NCI-H1417 (cell line): ENCODE measurements around the gene PLA2G2F.

Experiments used
- DNase-seq, 3 experiments: peaks; one replicate each; lab custom pipeline; 2025; lab: John Stamatoyannopoulos, UW

Gene PLA2G2F

GRCh38 chr1:20142001-20142710 lies 3.0 kb downstream of the PLA2G2F start:
- DNase-seq = no peak

- DNase-seq = no peak
These were observed 4.2 kb downstream of the PLA2G2F start for GRCh38 chr1:20143318-20143717.

- DNase-seq = no peak
These were observed 4.8 kb downstream of the PLA2G2F start for GRCh38 chr1:20143734-20144565.

GRCh38 chr1:20147846-20148570 lies 8.9 kb downstream of the PLA2G2F start:
- DNase-seq = no peak

- DNase-seq = no peak
These were observed 9.7 kb downstream of the PLA2G2F start for GRCh38 chr1:20148571-20149500.

- no peak for DNase-seq
These were observed 10.6 kb downstream of the PLA2G2F start for GRCh38 chr1:20149601-20150325.

- DNase-seq = no peak
These were observed 11.2 kb downstream of the PLA2G2F start for GRCh38 chr1:20150326-20150705.

GRCh38 chr1:20150969-20151368 lies 11.8 kb downstream of the PLA2G2F start:
- no peak for DNase-seq

GRCh38 chr1:20151906-20152598 lies 12.9 kb downstream of the PLA2G2F start:
- peak; percentile 47 to 77 (median 67) for DNase-seq

- no peak for DNase-seq
These were observed 13.4 kb downstream of the PLA2G2F start for GRCh38 chr1:20152599-20152930.

GRCh38 chr1:20153000-20153418 lies 13.9 kb downstream of the PLA2G2F start:
- DNase-seq = peak in 2 of 3 experiments; percentile 12 to 55

- no peak for DNase-seq
These were observed 15.2 kb downstream of the PLA2G2F start for GRCh38 chr1:20154301-20154831.

- DNase-seq = no peak
These were observed 19.4 kb downstream of the PLA2G2F start for GRCh38 chr1:20158358-20159070.

GRCh38 chr1:20160034-20160433 lies 20.9 kb downstream of the PLA2G2F start:
- DNase-seq = no peak

- DNase-seq = no peak
These were observed 25.6 kb downstream of the PLA2G2F start for GRCh38 chr1:20164694-20165202.

- DNase-seq = peak in 1 of 3 experiments; percentile 11
These were observed 26.4 kb downstream of the PLA2G2F start for GRCh38 chr1:20165522-20165951.

GRCh38 chr1:20166051-20166450 lies 26.9 kb downstream of the PLA2G2F start:
- no peak for DNase-seq

- DNase-seq = no peak
These were observed 28.0 kb downstream of the PLA2G2F start for GRCh38 chr1:20167126-20167525.
